Endothelial cell of umbilical vein (primary cell): ENCODE results near the gene HTR3C. TPM values are rescaled to one million over a fixed set of nuclear protein-coding genes. Genes with fewer than 3 reads are reported as not detected.

ENCODE experiments used
- BruUV-seq: library from RNA; stranded (reverse); fragments of 400-500 nt; replicated peaks from 2 replicates; lab custom pipeline; 2021; lab: Mats Ljungman, UMichigan
- CTCF ChIA-PET: fragments of 300-600, 350-600 bp; sonication (Branson Sonifier 250); formaldehyde crosslinking; loops from one replicate; lab custom pipeline; 2021; ENCODE audit warnings: antibody characterized with exemption, inconsistent platforms; lab: Charles Lee
- POLR2A ChIA-PET: fragments of 300-600, 350-600 bp; sonication (Branson Sonifier 250); formaldehyde crosslinking; loops from one replicate; lab custom pipeline; 2021; ENCODE audit warnings: antibody characterized with exemption, inconsistent platforms; lab: Charles Lee
- DNase-seq: peaks from one replicate; pipeline ENCODE4 v3.0.0-alpha.2; 2011; ENCODE audit warnings: low read depth, low spot score
- FAIRE-seq: peaks from 2 replicates; lab custom pipeline; 2011; peaks lifted over from hg19 to GRCh38; lab: Jason Lieb, UNC
- H2AFZ ChIP-seq: 2 replicates; pipeline ENCODE4 v1.6.0; 2012; ENCODE audit warnings: low read depth, low read length, control low read depth, inconsistent platforms
- H3K27ac ChIP-seq: 2 replicates; pipeline ENCODE4 v1.5.1; 2011; ENCODE audit warnings: low read depth, mild to moderate bottlenecking, control low read depth, low read length, moderate library complexity; ENCODE audit not compliant: insufficient read depth
- H3K27me3 ChIP-seq, 2 experiments: 2 replicates each; pipeline versions ENCODE4 v1.6.0 to v1.6.1; 2011; ENCODE audit warnings: low read length in 2 of 2, mixed read lengths in 1 of 2; ENCODE audit not compliant: control insufficient read depth in 2 of 2, insufficient read depth in 2 of 2
- H3K36me3 ChIP-seq, 2 experiments: 2 replicates in 1 of 2; 3 replicates in 1 of 2; pipeline ENCODE4 v1.5.1; 2011; ENCODE audit warnings: low read length in 2 of 2, mild to moderate bottlenecking in 1 of 2, moderate library complexity in 1 of 2; ENCODE audit not compliant: control insufficient read depth in 2 of 2, insufficient read depth in 2 of 2; ENCODE audit errors: extremely low read depth in 1 of 2
- H3K4me1 ChIP-seq: 3 replicates; pipeline ENCODE4 v1.5.1; 2011; ENCODE audit warnings: mild to moderate bottlenecking, low read length; ENCODE audit not compliant: control insufficient read depth, insufficient read depth; ENCODE audit errors: extremely low read depth
- H3K4me2 ChIP-seq: 2 replicates; pipeline ENCODE4 v1.6.1; 2011; ENCODE audit warnings: low read length, control low read depth, mixed read lengths; ENCODE audit not compliant: insufficient read depth
- H3K4me3 ChIP-seq, 3 experiments: fragments of 200-600 bp in 1 of 3; sonication (generic), shearing (Covaris generic) in 1 of 3; replicated peaks in 1 of 3; 2 replicates each; pipeline ENCODE4 v1.5.1; 2011 to 2016; ENCODE audit warnings: control low read depth in 3 of 3, low read length in 3 of 3, mild to moderate bottlenecking in 2 of 3, inconsistent platforms in 1 of 3, low read depth in 1 of 3, moderate library complexity in 1 of 3; ENCODE audit not compliant: insufficient read depth in 1 of 3
- H3K79me2 ChIP-seq: 2 replicates; pipeline ENCODE4 v1.6.0; 2012; ENCODE audit warnings: low read length, inconsistent platforms; ENCODE audit not compliant: control insufficient read depth, insufficient read depth
- H3K9ac ChIP-seq: replicated peaks from 2 replicates; pipeline ENCODE3; 2011; ENCODE audit warnings: low read length, control low read depth; ENCODE audit not compliant: insufficient read depth; ENCODE audit errors: extremely low read depth
- H3K9me1 ChIP-seq: replicated peaks from 3 replicates; pipeline ENCODE4 v1.6.0; 2011; ENCODE audit warnings: mild to moderate bottlenecking, low read length; ENCODE audit not compliant: control insufficient read depth, insufficient read depth; ENCODE audit errors: extremely low read depth
- H3K9me3 ChIP-seq: replicated peaks from 2 replicates; pipeline ENCODE4 v1.5.1; 2012; ENCODE audit warnings: low read length, inconsistent platforms; ENCODE audit not compliant: control insufficient read depth, insufficient read depth
- H4K20me1 ChIP-seq: replicated peaks from 2 replicates; pipeline ENCODE3; 2011; ENCODE audit warnings: mild to moderate bottlenecking, low read length; ENCODE audit not compliant: control insufficient read depth, insufficient read depth; ENCODE audit errors: extremely low read depth
- CTCF ChIP-seq, 2 donors: IDR thresholded peaks; 1 replicate in 1 of 2; 2 replicates in 1 of 2; pipeline ENCODE4 v1.5.1; 2011; ENCODE audit warnings: low read length in 2 of 2, mild to moderate bottlenecking in 2 of 2, moderate library complexity in 2 of 2, control low read depth in 1 of 2, inconsistent platforms in 1 of 2, low read depth in 1 of 2; ENCODE audit not compliant: insufficient read depth in 1 of 2; ENCODE audit errors: extremely low read depth in 1 of 2
- EZH2 ChIP-seq: IDR thresholded peaks from 2 replicates; pipeline ENCODE4 v1.6.1; 2012; ENCODE audit warnings: borderline replicate concordance, low read depth, mild to moderate bottlenecking, moderate library complexity, low read length, inconsistent platforms; ENCODE audit not compliant: severe bottlenecking
- FOS ChIP-seq: IDR thresholded peaks from 2 replicates; pipeline ENCODE4 v1.6.1; 2011; ENCODE audit warnings: mild to moderate bottlenecking, low read length, moderate library complexity, borderline replicate concordance; ENCODE audit not compliant: insufficient read depth
- GATA2 ChIP-seq: IDR thresholded peaks from 2 replicates; pipeline ENCODE4 v1.7.0; 2011; ENCODE audit warnings: low read depth, mild to moderate bottlenecking, moderate library complexity, mixed read lengths, low read length; ENCODE audit not compliant: insufficient read length, insufficient read depth
- JUN ChIP-seq: IDR thresholded peaks from 2 replicates; pipeline ENCODE4 v1.6.1; 2011; ENCODE audit warnings: borderline replicate concordance, low read depth; ENCODE audit not compliant: insufficient read length, insufficient read depth
- MAX ChIP-seq: IDR thresholded peaks from 2 replicates; pipeline ENCODE4 v1.6.1; 2011; ENCODE audit not compliant: insufficient read depth, insufficient read length
- MYC ChIP-seq: IDR thresholded peaks from one replicate; pipeline ENCODE4 v1.6.1; 2011; ENCODE audit warnings: mild to moderate bottlenecking, low read depth, low read length
- POLR2A ChIP-seq: IDR thresholded peaks from 2 replicates; pipeline ENCODE4 v1.6.1; 2012; ENCODE audit warnings: low read depth, mild to moderate bottlenecking, control low read depth, low read length
- POLR2AphosphoS5 ChIP-seq: IDR thresholded peaks from 2 replicates; pipeline ENCODE4 v1.6.1; 2012; ENCODE audit warnings: low read depth, mild to moderate bottlenecking, control low read depth, low read length, moderate library complexity; ENCODE audit not compliant: insufficient read depth
- dilution Hi-C: fragments of 300-500 bp; cut with MboI; formaldehyde crosslinking; loops from one replicate; pipeline ENCODE4 v1.15.0; 2019; ENCODE audit warnings: low sequenced_read_pairs; ENCODE audit not compliant: extremely low pct_ligation_motif_present
- intact Hi-C: fragments of 100-400 bp; cut with micrococcal nuclease; formaldehyde crosslinking; loops from one replicate; pipeline ENCODE4 v1.10.0; 2022
- polyA plus RNA-seq, 4 experiments: library from polyadenylated mRNA; depleted of rRNA in 3 of 4; stranded (reverse) in 3 of 4; unstranded in 1 of 4; fragments of >200 nt; gene quantifications; 2 replicates each; pipeline versions ENCODE4 v1.2.1 to v1.2.3, GENCODE V29; 2011 to 2012; ENCODE audit warnings: missing spikeins in 1 of 4
- total RNA-seq: library from RNA; stranded (reverse); gene quantifications from 2 replicates; pipeline ENCODE4 v1.2.3, GENCODE V29; 2021

HTR3C gene
- total and polyA plus RNA-seq, 2 donors (not counting 3 experiments of a cell fraction or from before 2014, with no cell fraction given), result not detected

- H3K27me3 ChIP-seq, result peaks cover 0 to 3% of the 10 kb centered on the region in 2 experiments
- TF ChIP-seq MYC (no peak), POLR2AphosphoS5 (no peak), POLR2A (no peak)
- no peaks in the 10 kb centered on the region for H3K36me3 ChIP-seq
- intact Hi-C loops (no loop called here), dilution Hi-C loops (no loop called here)
- H3K4me1 ChIP-seq, result no peaks in the 10 kb centered on the region
- ChIA-PET POLR2A (no interaction called here), CTCF (no interaction called here)
- H3K79me2 ChIP-seq, result no peaks in the 10 kb centered on the region
- FAIRE-seq (no peak), DNase-seq (no peak)
- H2AFZ ChIP-seq, result no peak overlapping the region
- no peaks in the 10 kb centered on the region for H3K9me3 ChIP-seq
- H3K27ac ChIP-seq, result no peak overlapping the region
- no TSS peak for BruUV-seq
- no peak overlapping the region for H3K4me2 ChIP-seq
- H3K4me3 ChIP-seq, result no peak overlapping the region
- H3K9me1 ChIP-seq, result no peaks in the 10 kb centered on the region
- no peak overlapping the region for H3K9ac ChIP-seq
- H4K20me1 ChIP-seq, result no peaks in the 10 kb centered on the region
Observed at GRCh38 chr3:184078851-184079250, 26.0 kb downstream of the HTR3C start.

GRCh38 chr3:184081116-184081830 lies 28.4 kb downstream of the HTR3C start:
- H2AFZ ChIP-seq, result no peak overlapping the region
- H3K79me2 ChIP-seq, result no peaks in the 10 kb centered on the region
- no peaks in the 10 kb centered on the region for H3K9me3 ChIP-seq
- intact Hi-C loops, result no loop called here
- DNase-seq, result no peak
- ChIA-PET POLR2A (interaction anchor here (1.0 kb wide), 1 partner anchor 93 kb away, joined by 5 read pairs; no protein-coding TSS in a partner anchor), CTCF (no interaction called here)
- peaks cover 5% of the 10 kb centered on the region for H3K4me1 ChIP-seq
- H3K9ac ChIP-seq, result no peak overlapping the region
- H3K27ac ChIP-seq, result no peak overlapping the region
- H3K36me3 ChIP-seq, result no peaks in the 10 kb centered on the region
- dilution Hi-C loops, result no loop called here
- no peak for FAIRE-seq
- H3K4me2 ChIP-seq, result no peak overlapping the region
- no peaks in the 10 kb centered on the region for H3K27me3 ChIP-seq
- no peak for TF ChIP-seq JUN
- TF ChIP-seq POLR2AphosphoS5, result no peak
- no peak for TF ChIP-seq EZH2
- TF ChIP-seq FOS, result no peak
- TF ChIP-seq POLR2A, result no peak
- no peak for TF ChIP-seq CTCF (IDR thresholded peaks at IDR 0.05; ENCODE audit: extremely low read depth in 1 of 2, insufficient read depth in 1 of 2, low read depth in 1 of 2, low read length in 2 of 2)
- no peak for TF ChIP-seq GATA2
- no peak for TF ChIP-seq MAX
- no peak overlapping the region for H3K4me3 ChIP-seq
- H3K9me1 ChIP-seq, result no peaks in the 10 kb centered on the region
- no TSS peak for BruUV-seq
- no peaks in the 10 kb centered on the region for H4K20me1 ChIP-seq
